Measurements from ENCODE around the gene LDLRAD1. TPM values are rescaled to one million over a fixed set of nuclear protein-coding genes. Genes with fewer than 3 reads are reported as not detected.

LDLRAD1 gene
- total RNA-seq, 1 experiment from 2014 or later, result not detected

GRCh38 chr1:54013393-54014008 is 4.5 kb downstream of the LDLRAD1 start:
- H3K36me3 ChIP-seq (ENCODE audit: control insufficient read depth, insufficient read depth, low read length), result no peaks in the 10 kb centered on the region
- no peaks in the 10 kb centered on the region for H3K9me3 ChIP-seq (ENCODE audit: control insufficient read depth, insufficient read depth, low read depth, low read length)
- intact Hi-C loops (cut with micrococcal nuclease; ENCODE audit: unreplicated experiment) (no loop called here), in situ Hi-C loops (cut with HindIII; ENCODE audit: low pct_unique_long_range_greater_than_20kb, low sequenced_read_pairs) (no loop called here)
- no peak overlapping the region for H3K4me3 ChIP-seq (ENCODE audit: low read depth in 2 of 2, low read length in 2 of 2)
- POLR2A ChIA-PET, result no interaction called here
- CTCF ChIA-PET, result no interaction called here
- H3K27ac ChIP-seq (ENCODE audit: low read length), result no peak overlapping the region
- TF ChIP-seq POLR2AphosphoS5 (IDR thresholded peaks at IDR 0.05; ENCODE audit: low read depth, low read length), result no peak
- no peak for TF ChIP-seq CTCF (IDR thresholded peaks at IDR 0.05)
- no peak for TF ChIP-seq TCF7L2 (IDR thresholded peaks at IDR 0.05; ENCODE audit: low read depth, low read length)
- TF ChIP-seq REST (IDR thresholded peaks at IDR 0.05; ENCODE audit: insufficient read depth in 1 of 2, low read depth in 2 of 2, low read length in 1 of 2), result no peak
- no peak for TF ChIP-seq SIN3A (IDR thresholded peaks at IDR 0.05; ENCODE audit: borderline replicate concordance, insufficient read depth, low read depth, low read length)
- H3K4me1 ChIP-seq (ENCODE audit: control insufficient read depth, insufficient read depth, low read length), result peaks cover 7% of the 10 kb centered on the region; the same call in 1 of the 2 replicates
- DNase-seq (ENCODE audit: low read depth, low spot score) (no peak), ATAC-seq (no peak)
- BruUV-seq (replicated peaks), result no TSS peak
- no peaks in the 10 kb centered on the region for H3K27me3 ChIP-seq (ENCODE audit: control insufficient read depth, insufficient read depth, low read length)

GRCh38 chr1:54012863-54013262 is 5.1 kb downstream of the LDLRAD1 start:
- Histone ChIP-seq H3K4me3 (ENCODE audit: low read depth in 2 of 2, low read length in 2 of 2) (no peak overlapping the region), H3K9me3 (ENCODE audit: control insufficient read depth, insufficient read depth, low read depth, low read length) (no peaks in the 10 kb centered on the region), H3K36me3 (ENCODE audit: control insufficient read depth, insufficient read depth, low read length) (no peaks in the 10 kb centered on the region), H3K27me3 (ENCODE audit: control insufficient read depth, insufficient read depth, low read length) (no peaks in the 10 kb centered on the region), H3K4me1 (ENCODE audit: control insufficient read depth, insufficient read depth, low read length) (peaks cover 7% of the 10 kb centered on the region; the same call in 1 of the 2 replicates), H3K27ac (ENCODE audit: low read length) (no peak overlapping the region)
- no TSS peak for BruUV-seq (replicated peaks)
- CTCF ChIA-PET, result no interaction called here
- POLR2A ChIA-PET, result no interaction called here
- in situ Hi-C loops (cut with HindIII; ENCODE audit: low pct_unique_long_range_greater_than_20kb, low sequenced_read_pairs), result no loop called here
- DNase-seq (ENCODE audit: low read depth, low spot score), result no peak
- intact Hi-C loops (cut with micrococcal nuclease; ENCODE audit: unreplicated experiment), result no loop called here
- no peak for TF ChIP-seq TCF7L2 (IDR thresholded peaks at IDR 0.05; ENCODE audit: low read depth, low read length)
- no peak for TF ChIP-seq POLR2AphosphoS5 (IDR thresholded peaks at IDR 0.05; ENCODE audit: low read depth, low read length)
- TF ChIP-seq SIN3A (IDR thresholded peaks at IDR 0.05; ENCODE audit: borderline replicate concordance, insufficient read depth, low read depth, low read length), result no peak
- no peak for TF ChIP-seq REST (IDR thresholded peaks at IDR 0.05; ENCODE audit: insufficient read depth in 1 of 2, low read depth in 2 of 2, low read length in 1 of 2)
- no peak for TF ChIP-seq CTCF (IDR thresholded peaks at IDR 0.05)
- no peak for ATAC-seq

Measured in Panc1 (cell line).